Stimulated activated CD4-positive, alpha-beta T cell treated with anti-CD3 and anti-CD28 coated beads, Interleukin-15, amount 100 ng/mL, for 1 hour (primary cell): ENCODE data around the gene PPP6R2.

Experiments
- DNase-seq, 2 donors: peaks; one replicate each; pipeline ENCODE4 v3.0.0-alpha.2; 2020; ENCODE audit warnings: low read depth in 1 of 2, low spot score in 1 of 2

The PPP6R2 gene

GRCh38 chr22:50443801-50444625 lies 100.9 kb downstream of the PPP6R2 start:
- DNase-seq, result no peak

- no peak for DNase-seq
Measured at GRCh38 chr22:50444663-50445062, 101.5 kb downstream of the PPP6R2 start.

- no peak for DNase-seq
Measured at GRCh38 chr22:50445071-50445879, 102.1 kb downstream of the PPP6R2 start.

- no peak for DNase-seq
Measured at GRCh38 chr22:50445880-50446707, 103.0 kb downstream of the PPP6R2 start.

GRCh38 chr22:50446708-50447575 lies 103.8 kb downstream of the PPP6R2 start:
- no peak for DNase-seq

- DNase-seq, result no peak
Measured at GRCh38 chr22:50447576-50448551, 104.7 kb downstream of the PPP6R2 start.

GRCh38 chr22:50452649-50453048 lies 109.5 kb downstream of the PPP6R2 start:
- no peak for DNase-seq

GRCh38 chr22:50454556-50455075 lies 111.5 kb downstream of the PPP6R2 start:
- DNase-seq, result no peak

- DNase-seq, result no peak
Measured at GRCh38 chr22:50455201-50455600, 112.1 kb downstream of the PPP6R2 start.

GRCh38 chr22:50456026-50456425 lies 112.9 kb downstream of the PPP6R2 start:
- DNase-seq, result no peak

- DNase-seq, result no peak
Measured at GRCh38 chr22:50456466-50457234, 113.5 kb downstream of the PPP6R2 start.

GRCh38 chr22:50459016-50459415 lies 115.9 kb downstream of the PPP6R2 start:
- no peak for DNase-seq

- no peak for DNase-seq
Measured at GRCh38 chr22:50459496-50460140, 116.5 kb downstream of the PPP6R2 start.

- no peak for DNase-seq
Measured at GRCh38 chr22:50460938-50461337, 117.8 kb downstream of the PPP6R2 start.

- DNase-seq, result no peak
Measured at GRCh38 chr22:50461536-50461935, 118.4 kb downstream of the PPP6R2 start.

GRCh38 chr22:50461979-50462540 lies 118.9 kb downstream of the PPP6R2 start:
- no peak for DNase-seq

GRCh38 chr22:50463188-50463900 lies 120.2 kb downstream of the PPP6R2 start:
- DNase-seq, result no peak
